NCI-H82 treated with DMSO at 0.1 percent for 48 hours (cell line): ENCODE results near the gene SOHLH2.

Experiments used
- DNase-seq: peaks from one replicate; lab custom pipeline; 2025; ENCODE audit not compliant: unreplicated experiment; lab: John Stamatoyannopoulos, UW

SOHLH2 gene

GRCh38 chr13:36132376-36132775, 82.0 kb downstream of the SOHLH2 start:
- no peak for DNase-seq

- DNase-seq, result no peak
These were observed 82.4 kb downstream of the SOHLH2 start for GRCh38 chr13:36131931-36132297.

DNA sequence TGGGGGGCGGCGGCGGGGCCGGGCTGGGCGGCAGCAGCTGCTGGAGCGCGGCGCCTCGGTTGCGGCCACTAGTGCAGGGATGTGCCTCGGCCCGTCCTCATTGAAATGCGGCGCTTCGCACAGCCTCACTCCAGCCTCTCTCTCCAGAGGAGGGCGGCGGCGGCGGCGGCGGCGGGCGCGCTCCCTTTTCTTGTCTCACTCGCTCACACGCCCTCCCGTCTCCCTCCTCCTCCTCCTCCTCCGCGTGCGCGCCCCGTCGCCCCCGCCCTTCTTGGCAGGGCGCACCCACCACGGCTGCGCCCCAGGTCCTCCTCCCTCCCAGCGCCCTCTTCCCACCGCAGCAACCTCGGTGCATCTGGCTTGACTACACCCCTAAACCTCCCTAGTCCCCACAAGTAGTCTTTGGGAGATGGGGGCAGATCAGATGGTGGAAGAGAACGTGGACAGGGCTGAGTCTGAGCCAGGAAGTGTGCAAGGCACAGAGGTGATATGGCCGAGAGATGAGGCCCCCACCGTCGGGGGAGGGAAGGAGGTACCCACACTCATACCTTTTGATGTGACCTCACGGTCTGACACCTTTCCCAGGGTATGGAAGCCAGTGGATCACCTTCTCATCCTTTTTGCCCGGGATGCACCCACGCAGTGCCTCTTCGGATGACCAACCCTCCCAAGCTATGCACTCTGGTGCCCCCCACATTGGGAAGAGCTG, 83.0 kb downstream of the SOHLH2 start, which contains the start of gene DCLK1:
Gene DCLK1, minus strand, starts transcription at position 161 of the 709 bp plus-strand sequence.
- DNase-seq, result no peak

GRCh38 chr13:36130552-36131221, 83.7 kb downstream of the SOHLH2 start:
- DNase-seq, result no peak

GRCh38 chr13:36130193-36130551, 84.2 kb downstream of the SOHLH2 start:
- DNase-seq, result no peak

DNA sequence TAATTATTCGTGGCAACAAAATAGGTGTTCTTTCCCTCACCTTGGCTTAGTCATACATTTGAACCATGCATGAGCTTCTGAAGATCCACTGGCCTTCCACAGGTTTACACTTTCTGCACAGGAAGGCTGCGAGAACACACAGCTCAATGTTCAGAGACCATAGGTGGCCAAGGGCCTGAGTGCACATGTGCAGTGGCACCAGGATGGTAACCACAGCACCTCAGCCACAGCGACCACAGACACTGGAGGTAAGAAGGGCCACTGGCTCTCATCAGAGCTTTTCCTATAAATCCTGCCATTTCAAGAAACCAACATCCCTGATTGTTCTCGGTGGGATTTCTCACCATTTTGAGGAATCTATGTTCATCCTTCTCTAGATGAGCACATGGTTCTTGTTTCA, 84.8 kb downstream of the SOHLH2 start:
- no peak for DNase-seq

GRCh38 chr13:36126491-36126890, 87.9 kb downstream of the SOHLH2 start:
- no peak for DNase-seq

GRCh38 chr13:36125841-36126240, 88.5 kb downstream of the SOHLH2 start:
- DNase-seq, result no peak

GRCh38 chr13:36124236-36124822, 90.0 kb downstream of the SOHLH2 start:
- DNase-seq, result no peak
